MM.1S (cell line): Measurements from ENCODE around the gene HIPK3.

Experiments used
- EZH2 ChIP-seq: fragments of 300-600 bp; sonication (generic); optimal IDR thresholded peaks from 2 replicates; pipeline ENCODE3; 2017; ENCODE audit warnings: low read depth, mild to moderate bottlenecking, antibody characterized with exemption, low read length, mixed read lengths
- EZH2phosphoT487 ChIP-seq: fragments of 300-600 bp; sonication (generic); IDR thresholded peaks from 2 replicates; pipeline ENCODE4 v1.6.1; 2018; ENCODE audit warnings: antibody characterized with exemption, low read length
- TF ChIP-seq, protein P1 (sequence below): fragments of 300-600 bp; sonication (generic); IDR thresholded peaks from 2 replicates; pipeline ENCODE4 v1.5.1; 2016; ENCODE audit warnings: antibody characterized with exemption, low read length, mixed read lengths

DNA sequence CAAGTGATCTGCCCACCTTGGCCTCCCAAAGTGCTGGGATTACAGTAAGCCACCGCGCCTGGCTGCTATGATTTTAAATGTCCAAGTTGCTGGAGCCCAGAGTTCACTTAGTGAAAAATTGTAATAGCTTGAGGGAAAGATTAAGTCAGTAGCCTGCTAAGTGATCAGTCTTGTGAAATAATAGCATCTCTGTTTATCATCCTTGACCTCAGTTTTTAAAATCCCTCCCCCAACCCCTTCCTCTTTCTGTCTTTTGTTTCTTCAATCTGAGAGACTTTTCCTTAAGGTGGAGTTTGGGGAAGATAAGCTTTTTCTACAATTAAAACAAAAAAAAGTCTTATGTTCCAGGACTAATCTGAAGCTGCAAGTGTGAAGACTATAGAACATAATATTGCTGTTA, 6.4 kb downstream of the HIPK3 start:
- TF ChIP-seq, protein P1, sequence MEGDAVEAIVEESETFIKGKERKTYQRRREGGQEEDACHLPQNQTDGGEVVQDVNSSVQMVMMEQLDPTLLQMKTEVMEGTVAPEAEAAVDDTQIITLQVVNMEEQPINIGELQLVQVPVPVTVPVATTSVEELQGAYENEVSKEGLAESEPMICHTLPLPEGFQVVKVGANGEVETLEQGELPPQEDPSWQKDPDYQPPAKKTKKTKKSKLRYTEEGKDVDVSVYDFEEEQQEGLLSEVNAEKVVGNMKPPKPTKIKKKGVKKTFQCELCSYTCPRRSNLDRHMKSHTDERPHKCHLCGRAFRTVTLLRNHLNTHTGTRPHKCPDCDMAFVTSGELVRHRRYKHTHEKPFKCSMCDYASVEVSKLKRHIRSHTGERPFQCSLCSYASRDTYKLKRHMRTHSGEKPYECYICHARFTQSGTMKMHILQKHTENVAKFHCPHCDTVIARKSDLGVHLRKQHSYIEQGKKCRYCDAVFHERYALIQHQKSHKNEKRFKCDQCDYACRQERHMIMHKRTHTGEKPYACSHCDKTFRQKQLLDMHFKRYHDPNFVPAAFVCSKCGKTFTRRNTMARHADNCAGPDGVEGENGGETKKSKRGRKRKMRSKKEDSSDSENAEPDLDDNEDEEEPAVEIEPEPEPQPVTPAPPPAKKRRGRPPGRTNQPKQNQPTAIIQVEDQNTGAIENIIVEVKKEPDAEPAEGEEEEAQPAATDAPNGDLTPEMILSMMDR = no peak
- TF ChIP-seq EZH2 (no peak), EZH2phosphoT487 (no peak)
